ENCODE results near the gene NPAS3.

- TF ChIP-seq CTCF (IDR thresholded peaks at IDR 0.05), result no peak
- no peak for TF ChIP-seq ZFX (IDR thresholded peaks at IDR 0.05; ENCODE audit: borderline replicate concordance)
These were observed 332.5 kb downstream of the NPAS3 start for GRCh38 chr14:33271216-33271615.

Measured in 22Rv1 (cell line).